GM23248 (cell line): ENCODE measurements around the gene HHATL. TPM values are rescaled to one million over a fixed set of nuclear protein-coding genes. Genes with fewer than 3 reads are reported as not detected.

Experiments used
- DNase-seq: peaks from one replicate; pipeline ENCODE4 v3.0.0-alpha.2; 2015
- H2AFZ ChIP-seq: fragments of 200-600 bp; sonication (generic); 2 replicates; pipeline ENCODE4 v1.6.1; 2016; ENCODE audit warnings: antibody characterized with exemption
- H3F3A ChIP-seq: fragments of 200-600 bp; sonication (generic); 2 replicates; pipeline ENCODE4 v1.6.1; 2016; ENCODE audit warnings: mild to moderate bottlenecking, antibody characterized with exemption, mixed run types; ENCODE audit not compliant: insufficient read depth
- H3K27ac ChIP-seq: fragments of 200-600 bp; sonication (generic); 2 replicates; pipeline ENCODE4 v1.5.1; 2016; ENCODE audit warnings: mild to moderate bottlenecking
- H3K27me3 ChIP-seq: fragments of 200-600 bp; sonication (generic); replicated peaks from 2 replicates; pipeline ENCODE4 v1.6.1; 2016; ENCODE audit warnings: mild to moderate bottlenecking; ENCODE audit not compliant: insufficient read depth
- H3K36me3 ChIP-seq: fragments of 200-600 bp; sonication (generic); 2 replicates; pipeline ENCODE4 v1.6.1; 2016; ENCODE audit warnings: low read depth, mild to moderate bottlenecking
- H3K4me1 ChIP-seq: fragments of 200-600 bp; sonication (generic); 2 replicates; pipeline ENCODE4 v1.6.1; 2016; ENCODE audit warnings: mild to moderate bottlenecking; ENCODE audit not compliant: insufficient read depth
- H3K4me2 ChIP-seq: fragments of 200-600 bp; sonication (generic); one replicate; pipeline ENCODE4 v1.6.1; 2016; ENCODE audit warnings: mild to moderate bottlenecking; ENCODE audit not compliant: unreplicated experiment
- H3K4me3 ChIP-seq: fragments of 200-600 bp; sonication (generic); 2 replicates; pipeline ENCODE4 v1.5.1; 2016; ENCODE audit warnings: mild to moderate bottlenecking
- H3K79me2 ChIP-seq: fragments of 200-600 bp; sonication (generic); 2 replicates; pipeline ENCODE4 v1.6.1; 2016; ENCODE audit warnings: mild to moderate bottlenecking; ENCODE audit not compliant: insufficient read depth
- H3K9ac ChIP-seq: fragments of 200-600 bp; sonication (generic); 2 replicates; pipeline ENCODE4 v1.6.1; 2016; ENCODE audit warnings: mild to moderate bottlenecking
- H3K9me2 ChIP-seq: fragments of 200-600 bp; sonication (generic); 2 replicates; pipeline ENCODE4 v1.6.1; 2016; ENCODE audit warnings: mixed run types, mild to moderate bottlenecking, moderate library complexity; ENCODE audit not compliant: insufficient read depth
- H3K9me3 ChIP-seq: fragments of 200-600 bp; sonication (generic); one replicate; pipeline ENCODE4 v1.6.1; 2017; ENCODE audit warnings: low read depth
- H4K20me1 ChIP-seq: fragments of 200-600 bp; sonication (generic); 2 replicates; pipeline ENCODE4 v1.6.0; 2016; ENCODE audit not compliant: insufficient read depth
- EZH2 ChIP-seq: fragments of 200-600 bp; sonication (generic); IDR thresholded peaks from 2 replicates; pipeline ENCODE4 v1.6.1; 2018; ENCODE audit warnings: antibody characterized with exemption, mild to moderate bottlenecking; ENCODE audit not compliant: insufficient read depth, poor library complexity, severe bottlenecking
- EZH2phosphoT487 ChIP-seq: fragments of 200-600 bp; sonication (generic); IDR thresholded peaks from 2 replicates; pipeline ENCODE4 v1.6.1; 2018; ENCODE audit warnings: antibody characterized with exemption, moderate library complexity, mild to moderate bottlenecking, low read depth; ENCODE audit not compliant: insufficient read depth
- WGBS, 2 experiments: methylation state at CpG; one replicate each; pipeline ENCODE4 v1.1.6; 2015 to 2017; ENCODE audit warnings: low lambda C conversion rate in 2 of 2, low coverage in 1 of 2; ENCODE audit errors: missing lambda C conversion rate in 2 of 2; 5-methylcytosine and 5-hydroxymethylcytosine counted together
- in situ Hi-C: fragments of 300-500 bp; cut with MboI; formaldehyde crosslinking; loops from 2 replicates; pipeline ENCODE4 v1.15.0; 2020
- polyA plus RNA-seq: library from polyadenylated mRNA; unstranded; fragments of >200 nt; fragmentation: Nextera tagmentation; extraction: Ambion mirVana; gene quantifications from 2 replicates; pipeline ENCODE4 v1.2.1, GENCODE V29; 2016
- total RNA-seq: library from RNA; depleted of rRNA; stranded (reverse); fragments of >200 nt; shearing (Covaris generic); gene quantifications from 2 replicates; pipeline ENCODE4 v1.2.3, GENCODE V29; 2014

Gene HHATL
- total and polyA plus RNA-seq, 2 experiments from 2014 or later = not detected

- Histone ChIP-seq H2AFZ (no peak overlapping the region), H3K27ac (no peak overlapping the region), H3K4me1 (0 out of 2 replicates have a peak, but pooled peaks cover 8% of the 10 kb centered on the region), H4K20me1 (no peaks in the 10 kb centered on the region), H3K79me2 (no peaks in the 10 kb centered on the region), H3K36me3 (no peaks in the 10 kb centered on the region), H3K4me3 (no peak overlapping the region), H3F3A (no peaks in the 10 kb centered on the region), H3K9me3 (no peaks in the 10 kb centered on the region), H3K4me2 (no peak overlapping the region), H3K27me3 (no peaks in the 10 kb centered on the region), H3K9ac (no peak overlapping the region), H3K9me2 (no peaks in the 10 kb centered on the region)
- DNase-seq = no peak
- 75 to 83% methylated on average over 10 of the region's 10 CpGs for WGBS, 2 experiments
- in situ Hi-C loops = no loop called here
- TF ChIP-seq EZH2phosphoT487 (no peak), EZH2 (no peak)
These were observed 46.6 kb upstream of the HHATL start for GRCh38 chr3:42749025-42749752.

- H3K79me2 ChIP-seq = no peaks in the 10 kb centered on the region
- H4K20me1 ChIP-seq = no peaks in the 10 kb centered on the region
- no peaks in the 10 kb centered on the region for H3K9me2 ChIP-seq
- 24 to 40% methylated on average over 6 of the region's 6 CpGs for WGBS, 2 experiments
- no peak overlapping the region for H3K27ac ChIP-seq
- no peaks in the 10 kb centered on the region for H3K36me3 ChIP-seq
- in situ Hi-C loops = no loop called here
- no peak overlapping the region for H3K4me2 ChIP-seq
- no peak for TF ChIP-seq EZH2phosphoT487
- no peak for TF ChIP-seq EZH2
- no peak overlapping the region for H3K9ac ChIP-seq
- H3F3A ChIP-seq = no peaks in the 10 kb centered on the region; the same call in 1 of the 2 replicates
- H3K9me3 ChIP-seq = no peaks in the 10 kb centered on the region
- H3K4me1 ChIP-seq = 0 out of 2 replicates have a peak, but pooled peaks cover 8% of the 10 kb centered on the region
- H2AFZ ChIP-seq = 0 out of 2 replicates have a peak overlapping the region, but pooled peaks have one; percentile 14
- H3K4me3 ChIP-seq = no peak overlapping the region
- H3K27me3 ChIP-seq = no peaks in the 10 kb centered on the region
- DNase-seq = no peak
These were observed 45.0 kb upstream of the HHATL start for GRCh38 chr3:42747581-42747980.

- H3K27me3 ChIP-seq = no peaks in the 10 kb centered on the region
- no peak overlapping the region for H3K4me3 ChIP-seq
- 0 out of 2 replicates have a peak, but pooled peaks cover 8% of the 10 kb centered on the region for H3K4me1 ChIP-seq
- H3F3A ChIP-seq = no peaks in the 10 kb centered on the region; the same call in 1 of the 2 replicates
- WGBS, 2 experiments = 58 to 61% methylated on average over 11 of the region's 11 CpGs
- in situ Hi-C loops = no loop called here
- H4K20me1 ChIP-seq = no peaks in the 10 kb centered on the region
- no peak overlapping the region for H3K27ac ChIP-seq
- H3K9me3 ChIP-seq = no peaks in the 10 kb centered on the region
- H3K79me2 ChIP-seq = no peaks in the 10 kb centered on the region
- TF ChIP-seq EZH2phosphoT487 (no peak), EZH2 (no peak)
- no peaks in the 10 kb centered on the region for H3K9me2 ChIP-seq
- H3K36me3 ChIP-seq = no peaks in the 10 kb centered on the region
- no peak for DNase-seq
- H3K4me2 ChIP-seq = no peak overlapping the region
- no peak overlapping the region for H3K9ac ChIP-seq
- H2AFZ ChIP-seq = no peak overlapping the region
These were observed 44.2 kb upstream of the HHATL start for GRCh38 chr3:42746455-42747450.

GRCh38 chr3:42745776-42746454 lies 43.3 kb upstream of the HHATL start:
- Histone ChIP-seq H3K36me3 (no peaks in the 10 kb centered on the region), H3K9me3 (no peaks in the 10 kb centered on the region), H3K4me2 (no peak overlapping the region), H3K27ac (no peak overlapping the region), H3F3A (no peaks in the 10 kb centered on the region; the same call in 1 of the 2 replicates), H3K79me2 (no peaks in the 10 kb centered on the region), H2AFZ (no peak overlapping the region), H3K27me3 (no peaks in the 10 kb centered on the region), H3K4me1 (0 out of 2 replicates have a peak, but pooled peaks cover 8% of the 10 kb centered on the region), H3K9me2 (no peaks in the 10 kb centered on the region), H3K9ac (no peak overlapping the region), H4K20me1 (no peaks in the 10 kb centered on the region), H3K4me3 (no peak overlapping the region)
- WGBS, 2 experiments = 48 to 55% methylated on average over 8 of the region's 8 CpGs
- TF ChIP-seq EZH2 = no peak
- TF ChIP-seq EZH2phosphoT487 = no peak
- no peak for DNase-seq
- in situ Hi-C loops = no loop called here
